CD4-positive, alpha-beta T cell treated with Interferon alpha-2 for 1 hour (primary cell): ENCODE data around the gene DHCR24.
A peak's percentile ranks its signal among the peaks of the same experiment; 100 is the strongest.

Experiments
- DNase-seq, 2 donors: peaks; one replicate each; pipeline ENCODE4 v3.0.0-alpha.2; 2020 to 2022

Gene DHCR24

DNA sequence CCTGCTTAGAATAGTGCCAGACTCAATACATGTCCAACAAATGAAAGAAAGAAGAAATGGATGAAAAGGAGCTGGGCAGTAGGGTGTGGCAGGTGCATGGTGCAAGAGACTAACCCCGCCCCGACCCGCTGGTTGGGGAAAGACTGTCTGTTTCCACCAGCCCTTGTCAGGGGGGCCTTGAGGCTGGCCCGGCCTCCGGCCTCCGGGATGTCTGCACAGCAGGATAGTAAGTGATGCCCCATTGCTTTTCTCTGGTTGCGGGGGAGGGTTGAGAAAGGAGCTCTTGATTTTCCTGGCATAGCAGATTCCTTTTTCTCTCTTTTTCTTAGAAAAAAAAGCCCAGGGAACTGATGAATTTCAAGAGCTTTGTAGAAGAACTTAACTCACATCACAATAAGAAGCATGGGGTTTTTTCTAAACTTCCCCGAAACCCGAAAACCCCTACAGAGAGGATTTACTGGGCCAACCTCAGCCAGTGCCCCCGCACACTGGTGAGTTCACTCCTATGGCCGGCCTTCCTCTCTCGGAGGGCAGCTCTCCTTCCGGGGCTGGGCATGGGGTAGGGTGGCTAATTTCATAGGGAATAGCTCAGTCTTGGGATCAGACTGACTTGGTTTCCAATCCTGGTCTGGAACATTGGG, 73.4 kb downstream of the DHCR24 start:
- DNase-seq = no peak

DNA sequence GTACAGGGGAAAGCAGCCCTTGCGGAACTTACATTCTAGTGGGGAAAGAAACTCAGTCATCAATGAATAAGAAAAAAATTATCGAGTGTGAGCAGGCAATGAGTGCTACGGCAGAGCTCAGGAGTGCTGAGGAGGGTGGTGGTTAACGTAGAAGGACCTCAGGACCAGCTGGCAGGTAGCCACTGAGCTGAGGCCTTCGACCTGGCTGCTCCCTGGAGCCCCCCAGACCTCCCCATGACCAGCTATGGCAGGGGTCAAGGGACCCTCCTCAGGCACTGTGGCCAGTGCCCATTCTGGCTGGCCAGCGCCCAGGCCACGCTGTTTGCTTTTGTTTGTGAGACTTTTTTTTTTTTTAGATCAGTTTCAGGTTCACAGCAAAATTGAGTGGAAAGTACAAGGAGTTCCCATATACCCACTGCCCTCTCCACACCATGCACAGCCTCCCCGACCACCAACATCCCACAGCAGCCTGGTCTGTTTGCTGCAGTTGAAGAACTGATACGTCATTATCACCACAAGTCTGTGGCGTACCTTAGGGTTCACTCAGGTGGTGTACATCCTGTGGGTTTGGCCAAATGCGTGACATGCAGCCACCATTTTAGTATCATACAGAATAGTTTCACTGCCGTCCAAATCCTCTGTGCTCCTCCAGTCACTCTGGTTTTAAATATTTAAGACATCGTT, 74.1 kb downstream of the DHCR24 start:
- no peak for DNase-seq

DNA sequence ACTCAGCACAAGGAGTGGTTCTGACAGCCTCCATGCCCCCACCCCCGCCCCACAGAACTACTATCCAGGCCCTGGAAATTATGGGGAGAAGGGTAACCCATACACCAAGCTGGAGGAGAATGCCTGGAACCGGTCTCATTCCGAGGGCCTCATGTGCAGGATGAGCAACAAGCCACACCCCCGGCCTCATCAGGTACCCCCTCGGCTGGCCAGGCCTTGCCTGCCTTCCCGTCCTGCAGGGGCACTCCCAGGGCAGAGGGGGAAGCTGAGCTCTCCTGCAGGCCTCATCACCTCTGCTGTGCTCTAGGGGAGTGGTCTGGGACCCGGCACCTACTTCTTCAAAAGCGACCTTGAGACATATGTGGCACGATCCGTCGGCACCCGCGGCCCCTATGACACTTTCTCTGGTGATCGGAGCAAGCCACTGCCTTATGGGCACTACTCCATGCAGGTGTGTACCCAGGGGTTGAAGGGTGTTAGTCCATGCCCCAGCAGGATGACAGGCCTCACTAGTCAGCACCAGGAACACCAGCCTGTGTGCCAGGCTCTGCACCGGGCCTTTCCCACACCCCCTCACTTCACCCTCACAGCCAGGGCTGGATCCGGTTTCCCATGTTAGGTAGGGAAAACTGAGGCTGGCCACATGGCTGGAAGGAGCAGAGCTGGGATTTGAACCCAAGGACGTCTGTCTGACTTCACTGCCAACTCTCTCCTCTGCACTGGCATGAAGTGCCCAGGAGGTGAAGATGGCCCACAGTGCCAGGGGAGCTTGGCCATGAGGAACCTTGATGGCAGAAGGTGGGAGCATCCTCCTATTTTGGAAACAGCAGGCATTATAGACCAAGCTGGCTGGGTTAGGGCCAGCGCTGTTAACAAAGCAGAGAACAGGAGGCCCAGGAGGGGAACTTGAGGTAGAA, 75.0 kb downstream of the DHCR24 start:
- DNase-seq = no peak

DNA sequence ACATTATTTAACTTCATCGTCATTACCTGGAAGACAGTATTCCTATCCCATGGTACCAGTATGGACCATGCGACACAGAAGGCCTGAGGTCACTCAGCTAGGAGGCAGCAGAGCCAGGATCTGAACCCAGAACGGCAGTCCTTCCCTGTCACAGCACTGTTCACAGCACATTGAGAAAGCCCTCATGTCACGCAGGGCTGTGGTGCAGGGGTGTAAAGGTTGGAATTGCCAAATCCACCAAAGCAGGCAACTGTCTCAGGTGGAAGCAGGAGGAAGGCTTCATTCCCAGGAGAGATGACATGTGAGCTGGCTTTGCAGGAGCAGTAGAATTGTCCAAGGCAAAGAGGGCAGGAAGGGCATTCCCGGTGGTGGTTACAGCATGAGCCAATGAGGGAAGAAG, 75.9 kb downstream of the DHCR24 start:
- no peak for DNase-seq

DNA sequence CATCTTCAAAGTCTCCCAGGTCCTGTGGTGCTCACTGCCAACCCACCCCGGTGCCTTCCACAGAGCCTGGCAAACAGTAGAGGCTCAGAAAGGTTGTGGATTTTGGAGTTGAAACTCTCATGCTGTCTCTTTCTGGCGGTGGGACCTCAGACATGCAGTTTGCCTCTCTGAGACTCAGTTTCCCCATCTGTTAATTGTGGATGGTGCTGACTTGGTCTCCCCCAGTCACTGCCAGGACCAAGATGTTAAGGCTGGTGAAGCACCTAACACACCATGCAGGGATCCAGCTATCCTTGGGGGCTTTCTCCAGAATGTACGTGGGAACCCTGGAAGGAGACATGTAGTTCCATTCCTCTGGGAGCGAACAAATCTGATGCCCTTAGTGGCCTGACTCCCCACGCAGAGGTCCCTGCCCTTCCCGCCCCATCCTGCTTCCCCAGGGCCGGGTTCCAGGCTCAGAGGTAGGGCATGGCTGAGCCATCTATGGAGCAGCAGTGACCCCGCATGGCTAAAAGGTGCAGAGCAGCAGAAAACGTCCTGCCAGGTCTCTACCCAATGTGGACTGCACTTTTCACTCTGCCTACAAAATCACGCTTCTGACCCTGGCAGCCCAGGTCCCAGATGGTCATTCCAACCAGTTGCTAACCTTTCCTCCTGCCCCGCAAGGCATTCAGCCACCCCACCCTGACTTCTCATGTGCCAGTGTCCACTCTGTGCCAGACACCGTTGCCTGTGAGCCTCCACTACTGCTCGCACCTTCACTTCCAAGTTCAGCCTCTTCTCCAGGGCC, 76.6 kb downstream of the DHCR24 start:
- DNase-seq = peak; percentile 52 to 72

DNA sequence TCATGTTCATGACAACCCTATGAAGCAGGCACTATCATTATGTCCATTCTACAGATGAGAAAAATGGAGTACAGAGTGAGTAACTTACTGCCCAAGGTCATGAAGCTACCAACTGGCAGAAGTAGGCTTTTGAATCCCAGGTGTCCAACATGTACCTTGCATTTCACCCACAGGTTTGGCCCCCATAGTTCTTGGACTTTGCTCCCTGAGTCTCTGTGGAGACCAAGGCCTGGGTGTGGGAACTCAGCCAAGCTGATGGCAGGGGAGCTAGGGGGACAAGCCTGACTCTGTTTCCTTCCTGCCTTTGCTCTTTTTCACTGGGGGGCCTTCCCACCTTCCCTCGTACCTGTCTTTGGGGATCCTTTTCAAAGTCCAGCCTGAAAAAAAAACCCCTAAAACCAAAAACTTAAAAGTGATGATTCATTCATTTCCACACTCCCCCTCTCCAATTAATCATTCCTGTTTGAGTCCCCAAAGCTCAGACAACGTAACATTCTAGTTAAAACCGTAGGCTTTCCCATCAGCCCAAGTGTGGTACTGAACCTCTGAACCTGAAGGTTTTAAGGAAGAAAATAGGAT, 77.4 kb downstream of the DHCR24 start:
- DNase-seq = no peak

DNA sequence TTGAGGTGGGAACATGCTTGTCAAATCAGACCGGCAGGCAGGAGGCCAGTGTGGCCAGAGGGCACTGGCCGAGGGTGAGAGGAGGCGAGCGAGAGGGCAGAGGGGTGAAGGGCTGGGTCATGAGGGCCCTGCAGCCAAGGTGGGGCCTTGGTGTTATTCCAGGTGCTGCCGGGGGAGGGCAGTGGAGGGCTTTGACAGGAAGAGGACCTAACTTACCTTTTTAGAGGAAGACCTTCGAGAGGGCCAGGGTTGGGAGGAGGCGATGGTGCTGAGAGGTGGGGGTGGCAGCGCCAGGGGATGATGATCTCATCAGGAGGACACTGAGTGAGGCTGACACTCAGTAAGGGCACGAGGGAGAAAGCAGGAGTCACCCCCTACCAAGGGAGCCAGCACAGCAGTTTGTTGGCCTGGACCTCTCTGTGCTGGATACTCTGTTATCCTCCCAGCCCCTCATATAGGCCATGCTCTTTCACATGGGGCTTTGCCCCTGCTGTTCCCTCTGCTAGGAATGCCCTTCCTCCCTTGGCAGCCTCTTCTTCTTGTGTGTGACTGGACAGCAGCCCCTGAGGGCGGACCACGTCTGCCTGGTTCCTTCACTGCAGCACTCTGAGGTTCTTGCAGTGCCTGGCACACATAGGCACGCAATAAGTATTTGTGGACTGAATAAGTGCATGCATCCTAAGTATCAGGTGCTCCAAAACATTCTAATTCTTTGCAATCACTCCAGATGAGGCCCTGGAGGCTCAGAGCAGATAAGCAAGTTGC, 78.4 kb downstream of the DHCR24 start:
- no peak for DNase-seq

DNA sequence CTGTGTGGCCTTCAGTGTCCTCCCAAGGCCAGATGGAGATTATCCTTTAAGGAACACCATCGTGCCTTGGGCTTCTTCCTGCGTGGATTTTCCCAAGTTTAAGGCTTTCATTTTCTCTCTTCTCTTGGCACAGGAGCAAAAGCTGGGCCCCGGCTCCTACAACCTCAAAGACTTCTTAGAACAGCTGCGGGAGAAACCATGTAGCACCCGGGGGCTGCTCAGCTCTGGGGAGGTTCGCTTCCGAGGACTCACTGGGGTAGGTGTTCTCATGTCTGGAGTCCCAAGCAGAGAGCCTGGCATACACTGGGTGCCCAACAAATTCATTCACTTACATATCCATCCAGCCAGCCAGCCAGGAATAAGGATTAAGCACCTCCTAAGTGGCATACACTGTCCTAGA, 79.2 kb downstream of the DHCR24 start:
- DNase-seq = no peak

DNA sequence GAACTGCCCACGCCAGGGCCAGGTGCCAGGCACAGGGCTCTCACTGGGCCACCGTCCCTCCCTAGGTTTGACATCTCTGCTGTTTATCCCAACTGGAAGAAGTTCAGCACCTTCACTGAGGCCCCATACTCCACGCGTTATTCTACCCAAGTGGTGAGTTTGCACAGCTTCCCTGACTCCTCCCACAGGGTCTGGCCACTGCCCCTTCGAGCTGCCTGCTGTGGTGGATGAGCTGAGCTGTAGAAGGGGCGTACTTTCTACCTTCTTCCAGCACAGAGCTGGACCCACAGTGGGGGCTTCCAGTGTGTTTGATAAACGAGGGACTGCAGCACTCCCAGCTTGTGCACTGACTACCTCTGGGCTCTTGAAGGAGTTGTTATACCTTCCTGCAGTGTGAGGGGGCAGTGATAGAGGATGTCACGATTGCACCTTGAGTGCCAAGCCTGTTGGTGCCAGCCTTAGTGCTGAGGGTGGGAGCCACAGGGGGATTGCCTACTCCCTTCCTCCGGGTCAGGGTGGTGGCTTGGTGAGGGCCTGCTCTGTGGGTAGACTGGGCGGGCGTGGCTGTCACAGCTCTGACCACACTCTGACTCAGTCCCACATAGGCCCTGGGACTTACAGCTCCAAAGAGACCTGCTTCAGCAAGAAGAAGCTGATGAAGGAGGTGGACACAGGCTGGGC, 79.9 kb downstream of the DHCR24 start:
- peak; percentile 47 to 52 for DNase-seq

DNA sequence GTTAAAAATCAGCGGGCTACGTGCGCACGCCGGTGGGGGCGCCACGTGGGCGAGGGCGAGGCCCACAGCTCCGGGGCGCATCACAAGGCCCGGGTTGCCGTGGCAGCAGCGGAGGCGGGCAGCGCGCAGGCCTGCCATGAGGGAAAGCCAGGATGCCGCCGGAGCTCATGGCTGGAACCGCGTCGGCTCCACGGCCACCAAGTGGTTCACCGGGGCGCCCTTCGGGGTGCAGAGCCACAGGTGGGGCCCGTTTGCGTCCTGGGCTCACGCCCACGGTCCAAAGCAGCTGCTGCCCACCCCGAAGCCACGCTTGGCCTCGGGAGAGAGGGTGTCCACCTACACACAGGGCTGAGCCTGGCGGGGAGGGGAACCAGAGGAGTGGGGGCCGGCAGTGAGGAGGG, 81.0 kb downstream of the DHCR24 start:
- DNase-seq = no peak

DNA sequence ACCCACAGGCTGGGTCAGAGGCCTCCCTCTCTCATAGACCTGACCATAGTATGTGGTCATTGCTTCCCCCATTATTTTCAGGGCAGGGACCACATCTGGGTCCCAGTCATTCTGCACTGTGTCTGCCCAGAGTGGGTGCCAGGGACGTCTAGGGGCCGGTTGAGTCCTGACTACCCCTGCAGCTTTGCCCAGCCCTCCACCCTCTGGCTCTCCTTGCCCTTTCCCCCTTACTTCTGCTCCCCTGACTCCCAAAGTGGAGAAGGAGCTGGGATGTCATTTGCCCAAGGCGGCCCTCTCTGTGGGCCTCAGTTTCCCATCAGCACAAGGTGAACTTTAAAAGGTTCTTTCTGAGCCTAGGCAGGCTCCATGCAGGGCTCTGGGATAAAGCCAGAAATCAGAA, 81.5 kb downstream of the DHCR24 start:
- no peak for DNase-seq

DNA sequence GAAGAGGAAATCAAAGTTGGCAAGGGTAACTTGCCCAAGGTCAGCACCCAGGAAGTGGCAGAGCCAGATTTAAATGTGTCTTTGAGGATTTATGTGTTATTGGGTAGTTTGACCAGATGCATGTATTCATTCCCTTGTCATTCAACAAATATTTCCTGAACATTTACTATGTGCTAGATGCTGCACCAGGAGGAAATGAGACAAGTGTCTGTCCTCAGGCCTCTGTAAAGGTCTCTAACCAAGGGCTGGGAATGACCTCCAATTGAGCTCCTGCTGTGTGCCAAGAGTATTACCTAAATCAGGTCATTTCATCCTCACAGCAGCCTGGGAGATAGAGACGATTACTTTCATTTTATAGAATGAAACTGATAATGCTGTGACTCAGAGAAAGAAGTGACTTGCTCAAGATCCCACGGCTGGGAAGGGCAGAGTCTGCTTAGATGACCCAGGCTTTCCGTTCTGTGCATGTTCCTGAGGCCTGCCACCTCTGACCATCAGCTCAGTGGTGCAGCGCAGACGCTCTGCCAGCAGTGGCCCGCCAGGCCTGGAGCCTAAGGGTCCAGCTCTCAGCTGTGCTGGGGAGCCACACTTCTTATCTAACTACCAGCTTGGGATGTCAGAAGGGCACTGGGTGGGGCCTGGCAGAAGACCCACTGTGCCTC, 82.4 kb downstream of the DHCR24 start:
- no peak for DNase-seq

DNA sequence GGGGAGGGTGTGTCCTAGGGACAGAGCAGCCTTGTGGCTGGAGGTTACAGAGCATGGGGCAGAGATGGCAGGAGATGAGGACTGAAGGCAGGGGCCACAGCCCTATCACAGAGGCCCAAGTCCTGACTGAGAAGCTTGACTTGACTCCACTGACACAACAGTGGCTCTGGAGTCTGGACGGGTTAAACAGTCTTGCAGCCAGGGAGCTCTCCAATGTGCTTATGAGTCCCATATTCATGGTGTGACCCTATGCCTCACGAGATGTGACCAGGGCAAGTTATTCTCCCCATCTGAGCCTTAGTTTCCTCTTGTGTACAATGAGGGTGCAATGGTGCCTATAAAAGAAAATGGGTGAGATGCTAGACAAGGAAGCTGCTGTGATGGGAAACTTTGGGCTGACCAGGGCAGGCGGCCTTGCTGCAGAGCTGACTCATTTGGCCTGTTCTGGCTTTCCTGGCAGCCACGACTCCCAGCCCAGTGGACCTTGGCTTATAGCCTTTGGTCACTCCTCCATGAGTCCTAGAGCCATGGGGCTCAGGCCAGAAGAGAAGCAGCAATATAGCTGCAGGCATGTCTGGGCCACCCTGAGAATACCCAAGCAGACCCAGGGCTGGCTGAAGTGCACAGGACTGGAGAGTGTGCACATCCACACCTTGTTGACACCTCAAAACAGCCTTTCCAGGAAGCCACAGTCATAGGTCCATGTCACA, 83.1 kb downstream of the DHCR24 start:
- no peak for DNase-seq

DNA sequence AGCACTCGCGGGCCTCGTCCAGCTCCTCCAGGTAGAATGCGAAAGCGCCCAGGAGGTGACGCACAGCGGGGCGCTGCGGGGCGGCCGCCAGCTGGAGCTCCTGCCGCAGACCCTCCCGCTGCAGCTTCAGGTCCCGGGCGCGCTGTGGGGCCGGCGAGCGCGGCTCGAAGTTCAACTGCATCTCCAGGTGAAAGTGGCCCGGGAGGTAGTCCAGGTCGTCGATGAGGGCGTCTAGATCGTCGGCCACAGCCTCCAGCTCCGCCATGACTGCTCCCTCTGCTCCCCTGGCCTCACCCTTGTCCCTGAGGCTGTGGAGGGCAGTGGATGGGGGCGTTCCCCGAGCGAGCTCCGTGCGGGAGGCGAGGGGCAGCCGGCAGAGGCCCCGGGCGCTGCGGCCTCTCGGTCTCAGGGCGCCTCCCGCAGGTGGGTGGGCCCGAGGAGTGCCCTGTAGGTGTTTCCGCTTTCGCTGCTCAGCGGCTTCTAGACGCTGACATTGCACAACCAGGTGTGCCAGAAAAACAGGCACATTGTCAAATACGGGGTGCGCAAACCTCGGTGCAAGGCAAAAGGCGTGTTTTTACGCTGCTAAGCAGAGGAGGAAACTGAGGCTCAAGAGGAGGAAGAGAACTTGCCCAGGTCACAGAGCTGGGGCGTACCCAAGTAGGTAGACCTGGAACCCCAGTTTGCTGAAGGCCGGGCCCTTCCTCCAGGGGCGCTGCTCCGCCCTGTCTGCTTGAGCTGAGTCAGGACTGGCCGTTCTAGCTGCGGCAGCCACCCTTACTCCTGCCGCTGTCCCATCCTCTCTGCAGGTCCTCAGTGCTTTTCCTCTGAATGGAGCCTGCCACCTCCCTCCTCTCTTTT, 85.9 kb downstream of the DHCR24 start, which contains the start of gene TTC22:
Gene TTC22, minus strand, starts transcription at position 425 of the 861 bp plus-strand sequence. Its CDS starts 160 bp downstream, at position 265.
- peak; percentile 55 to 73 for DNase-seq

DNA sequence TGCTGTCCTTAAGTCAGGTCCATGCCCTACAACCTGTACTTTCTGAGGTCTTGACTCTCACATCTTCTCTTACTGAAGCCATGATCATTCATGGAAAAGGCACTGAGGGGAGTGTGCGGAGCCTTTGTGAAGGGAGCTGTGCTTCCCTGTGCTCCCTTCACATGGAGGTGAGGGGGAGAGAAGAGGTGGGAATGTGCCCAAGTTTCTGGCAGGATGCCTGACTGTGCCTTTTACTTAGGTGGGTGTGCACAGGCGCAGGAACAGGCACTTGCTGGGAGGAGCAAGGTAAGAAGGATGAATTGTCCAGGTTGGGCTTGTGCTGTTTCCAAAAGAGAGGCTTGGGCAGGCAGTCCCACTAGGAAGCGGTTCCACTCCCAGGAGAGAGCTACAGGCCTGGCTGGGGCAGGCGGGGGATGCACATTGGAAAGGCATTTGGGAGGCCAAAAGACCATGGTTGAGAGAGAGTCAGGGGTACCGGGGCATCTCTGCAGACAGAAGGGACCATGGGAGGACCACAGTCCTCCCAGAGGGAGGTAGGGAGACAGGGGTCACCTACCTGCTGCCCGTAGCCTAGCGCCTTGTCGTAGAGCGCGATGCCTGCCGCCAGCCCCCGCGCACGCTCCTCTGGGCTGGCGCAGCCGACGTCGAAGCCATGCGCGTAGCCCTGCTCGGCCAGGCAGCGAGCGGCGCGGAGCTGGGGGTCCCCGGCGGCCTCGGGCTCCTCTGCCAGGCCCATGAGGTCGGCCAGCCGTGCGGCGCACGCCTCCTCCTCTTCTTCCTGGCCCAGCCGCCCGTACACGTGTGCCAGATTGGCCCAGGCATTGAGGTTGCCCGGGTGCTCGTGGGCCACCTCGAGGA, 86.7 kb downstream of the DHCR24 start:
- no peak for DNase-seq
